Right lobe of liver (tissue), 4 donors: ENCODE results near the gene CDAN1.

Experiments
- CTCF ChIP-seq, 4 donors: fragments of 200-600 bp in 3 of 4; fragments of 450-650 bp in 1 of 4; IDR thresholded peaks; one replicate each; pipeline versions ENCODE4 v1.5.1 to v1.8.0; 2016 to 2022; ENCODE audit warnings: antibody characterized with exemption in 4 of 4, mild to moderate bottlenecking in 2 of 4
- POLR2A ChIP-seq: fragments of 450-650 bp; IDR thresholded peaks from one replicate; pipeline ENCODE4 v1.6.1; 2017; ENCODE audit warnings: antibody characterized with exemption, mild to moderate bottlenecking
- donor health status: DM: no; HTN: no; CAD: no.
- donor health status: DM: no; HTN: no; CAD: no.
- donor health status: DM: no; HTN: yes; CAD: no.

GRCh38 chr15:42686281-42686680, 50.6 kb downstream of the CDAN1 start:
- TF ChIP-seq CTCF (IDR thresholded peaks at IDR 0.05) (no peak), POLR2A (no peak)
